GM18498 (cell line): ENCODE data around the gene SWAP70.

Source experiments
- ATAC-seq: cut with Tn5 transposase; IDR thresholded peaks from one replicate; pipeline ENCODE4 v1.9.1; 2021; ENCODE audit warnings: mild to moderate bottlenecking, moderate library complexity; ENCODE audit not compliant: unreplicated experiment

The SWAP70 gene

GRCh38 chr11:9773524-9773923 is 109.6 kb downstream of the SWAP70 start:
- ATAC-seq, result no peak

DNA sequence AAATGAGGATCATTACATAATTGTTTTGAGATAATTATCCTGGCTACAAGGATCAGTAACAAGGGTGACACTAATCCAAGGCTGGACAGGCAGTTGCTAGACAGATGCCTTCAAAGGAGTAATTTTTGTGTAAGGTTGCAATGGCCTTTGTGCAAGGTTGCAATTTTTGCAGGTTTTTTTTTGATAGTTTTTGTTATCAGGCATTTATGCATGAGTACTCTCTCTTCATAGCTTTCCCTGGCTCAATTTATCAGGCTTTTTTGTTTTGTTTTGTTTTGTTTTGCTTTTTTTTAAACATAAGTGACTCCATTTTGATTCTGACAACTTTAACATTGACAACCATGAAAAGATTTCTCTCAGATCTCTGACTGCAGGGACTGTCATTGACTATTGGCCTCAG is 110.2 kb downstream of the SWAP70 start:
- ATAC-seq, result no peak

DNA sequence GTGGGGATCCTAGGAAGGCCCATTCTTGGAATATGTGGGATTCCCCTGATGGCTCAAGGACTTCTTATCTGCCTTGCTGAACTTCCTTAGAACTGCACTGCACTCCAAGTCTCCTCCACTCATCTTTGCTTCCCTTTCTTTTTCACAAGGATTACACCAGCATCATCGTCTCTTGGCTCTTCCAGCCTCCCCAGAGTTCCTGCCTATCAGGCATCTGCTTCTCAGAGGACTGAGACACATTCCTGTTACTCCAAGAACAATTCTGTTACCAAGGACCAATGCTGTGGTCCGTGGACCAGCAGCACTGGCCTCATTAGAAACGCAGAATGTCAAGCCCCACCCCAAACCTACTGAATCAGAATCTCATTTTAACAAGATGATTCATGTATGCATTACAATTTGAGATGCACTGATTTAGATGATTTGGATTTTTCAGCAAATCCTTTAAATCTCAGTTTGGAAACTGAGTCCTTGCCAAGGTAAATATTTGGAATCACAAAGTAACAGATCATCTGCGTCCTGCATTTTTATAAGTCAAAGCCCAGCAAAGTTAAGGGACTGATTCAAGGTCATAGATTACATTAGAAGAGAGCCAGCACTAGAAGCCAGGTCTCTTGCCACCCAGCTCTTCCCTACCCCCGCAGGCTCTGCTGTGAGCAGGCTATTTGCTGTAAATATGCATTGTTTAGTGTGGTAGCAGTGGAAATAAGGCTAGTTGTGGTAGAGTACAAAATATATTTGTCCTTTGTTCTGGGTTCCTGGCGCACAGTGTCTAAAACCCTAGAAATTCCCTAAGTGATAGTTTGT is 110.9 kb downstream of the SWAP70 start:
- ATAC-seq, result no peak

DNA sequence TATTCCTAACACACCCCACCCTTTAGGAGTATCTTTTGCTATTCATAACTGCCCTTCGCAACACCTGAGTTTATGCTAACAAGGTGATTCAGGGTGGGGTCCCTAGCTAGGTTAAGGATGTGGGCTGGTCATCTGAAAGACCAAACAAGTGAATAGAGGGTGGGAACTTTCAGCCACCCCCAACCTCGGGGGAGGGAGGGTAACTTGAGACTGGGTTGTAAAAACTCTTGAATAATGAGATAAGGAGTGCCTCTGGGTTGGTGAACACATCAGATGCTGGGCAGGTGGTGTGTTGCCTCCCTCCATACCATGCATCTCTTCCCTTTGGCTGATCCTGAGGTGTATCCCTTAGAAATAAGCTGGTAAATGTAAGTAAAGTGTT is 111.5 kb downstream of the SWAP70 start:
- no peak for ATAC-seq

DNA sequence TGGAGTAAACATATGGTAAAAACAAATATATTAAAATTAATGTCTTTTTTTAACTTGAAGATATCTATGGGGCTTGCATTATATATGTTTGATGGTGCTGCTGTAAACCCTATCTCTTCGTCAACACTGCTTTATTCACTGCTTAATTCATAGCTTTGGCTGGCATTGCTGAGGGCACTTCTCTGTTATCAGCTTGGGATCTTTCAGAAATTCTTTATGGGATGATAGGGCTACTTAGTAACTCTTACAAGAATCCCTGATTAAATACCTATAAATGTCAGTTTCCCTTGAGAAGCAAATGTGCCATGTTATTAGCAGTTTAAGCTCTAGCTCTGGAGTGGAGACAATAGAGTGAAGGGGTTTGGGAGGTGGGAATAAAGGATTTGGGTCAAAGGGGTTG is 112.3 kb downstream of the SWAP70 start:
- ATAC-seq, result no peak

- no peak for ATAC-seq
Observed at GRCh38 chr11:9777066-9777465, 113.2 kb downstream of the SWAP70 start.

GRCh38 chr11:9777525-9777924 is 113.6 kb downstream of the SWAP70 start:
- ATAC-seq, result no peak

- no peak for ATAC-seq
Observed at GRCh38 chr11:9780929-9781328, 117.1 kb downstream of the SWAP70 start.

- ATAC-seq, result no peak
Observed at GRCh38 chr11:9783986-9784385, 120.1 kb downstream of the SWAP70 start.

DNA sequence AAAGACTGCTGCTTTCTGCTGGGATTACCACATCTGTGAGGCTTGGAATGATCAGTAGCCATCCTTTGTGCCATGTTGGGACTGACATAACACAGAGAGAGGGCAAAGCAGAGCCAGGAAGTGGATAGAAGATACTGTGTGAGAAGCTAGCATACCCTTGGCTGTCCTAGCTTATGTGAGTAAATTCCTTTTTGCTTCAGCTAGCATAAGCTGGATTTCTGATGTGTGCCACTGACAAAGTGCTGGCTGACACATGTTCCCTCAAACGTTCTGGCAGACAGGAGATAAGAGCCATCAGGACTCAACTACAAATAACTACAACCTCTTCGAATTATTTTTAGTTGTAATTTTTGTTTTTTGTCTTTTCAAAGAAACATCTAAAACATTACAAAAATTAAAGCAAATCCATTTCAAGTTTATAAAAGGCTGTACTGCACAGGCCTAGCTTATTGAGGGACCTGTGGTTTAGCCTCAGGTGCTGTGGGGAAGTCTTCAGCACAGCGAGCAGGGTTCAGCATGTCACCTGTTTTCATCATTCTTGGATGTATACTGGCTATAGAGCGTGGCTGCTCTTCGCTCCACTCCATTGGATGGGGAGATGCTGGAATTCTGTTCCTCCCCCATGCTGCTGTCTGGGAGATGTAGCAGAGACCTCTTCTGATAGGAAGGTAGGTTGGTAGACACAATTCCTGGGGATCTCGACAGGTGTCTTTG is 120.9 kb downstream of the SWAP70 start:
- ATAC-seq, result no peak

DNA sequence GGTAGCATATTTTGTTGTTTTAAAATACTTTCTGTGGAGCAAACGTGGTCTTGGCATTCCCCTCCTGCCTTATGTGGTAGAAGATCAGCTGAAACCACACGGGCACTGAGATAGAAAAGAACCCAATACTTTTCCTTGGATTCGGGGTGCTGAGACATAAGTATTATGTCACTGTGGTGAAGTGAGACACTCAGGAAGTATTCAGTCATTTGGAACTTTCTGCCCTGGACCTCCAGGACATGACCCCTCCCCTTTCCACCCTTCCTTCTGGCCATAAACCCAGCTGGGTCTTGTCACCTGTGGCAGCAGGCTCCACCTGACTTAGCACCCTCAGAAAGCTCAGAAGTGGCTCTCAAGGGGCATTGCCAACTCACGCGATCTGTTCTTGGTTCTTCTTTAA is 123.4 kb downstream of the SWAP70 start:
- ATAC-seq, result no peak

DNA sequence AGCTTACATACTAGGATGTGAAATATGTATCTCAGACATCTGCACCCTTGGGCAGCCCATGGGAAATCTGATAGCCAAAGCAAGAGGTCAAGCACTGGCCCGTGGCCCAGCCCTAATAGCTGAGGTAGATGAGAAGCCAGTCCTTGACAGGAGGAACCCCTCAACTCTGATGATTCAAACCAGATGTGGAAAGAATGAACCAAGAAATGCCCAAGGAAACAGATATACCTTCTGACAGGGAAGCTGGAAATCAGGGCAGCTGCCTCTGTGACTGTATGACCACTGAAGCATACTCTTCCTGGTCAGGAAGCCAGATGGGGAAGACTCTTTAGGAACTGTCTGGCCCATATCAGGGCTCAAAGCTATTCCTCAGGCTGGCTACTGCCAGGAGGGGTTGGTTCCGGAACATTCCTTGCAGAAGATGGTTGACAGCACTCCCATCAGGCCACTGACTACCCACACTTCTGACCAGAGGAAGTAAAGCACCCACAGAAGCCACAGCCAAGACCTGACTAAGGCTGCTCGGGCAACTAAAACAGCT is 124.2 kb downstream of the SWAP70 start:
- ATAC-seq, result no peak

GRCh38 chr11:9789910-9790309 is 126.0 kb downstream of the SWAP70 start:
- ATAC-seq, result no peak

GRCh38 chr11:9790703-9791102 is 126.8 kb downstream of the SWAP70 start:
- ATAC-seq, result no peak

GRCh38 chr11:9796266-9796665 is 132.4 kb downstream of the SWAP70 start:
- ATAC-seq, result no peak

GRCh38 chr11:9796854-9797253 is 133.0 kb downstream of the SWAP70 start:
- ATAC-seq, result no peak

DNA sequence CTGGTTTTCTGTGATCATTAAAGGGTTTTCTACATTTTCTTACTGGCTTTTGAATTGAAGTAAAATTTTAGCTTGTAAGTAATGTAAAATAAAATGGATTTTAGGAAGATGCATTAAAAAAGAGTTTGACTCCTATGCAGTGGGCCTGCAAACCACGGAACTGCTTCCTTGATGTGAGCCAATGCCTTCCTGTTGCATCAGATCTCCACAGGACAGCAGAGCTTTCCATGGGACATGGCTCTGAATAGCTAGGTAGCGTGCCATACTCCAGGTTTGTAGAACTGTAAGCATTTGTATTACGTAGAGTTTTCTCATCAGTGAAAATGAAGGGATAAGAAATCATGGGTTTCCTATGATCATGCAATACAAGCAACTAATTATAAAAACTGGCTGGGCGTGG is 133.4 kb downstream of the SWAP70 start:
- no peak for ATAC-seq

GRCh38 chr11:9799886-9800285 is 136.0 kb downstream of the SWAP70 start:
- ATAC-seq, result no peak

- no peak for ATAC-seq
Observed at GRCh38 chr11:9802291-9802861, 138.5 kb downstream of the SWAP70 start.
